ENCODE results near the gene TRIM68. TPM values are rescaled to one million over a fixed set of nuclear protein-coding genes. Genes with fewer than 3 reads are reported as not detected.

TRIM68 gene
- total and polyA plus RNA-seq, 2 of the 13 experiments (the other 11 are each of a cell fraction or from before 2014, with no cell fraction given), result not detected

DNA sequence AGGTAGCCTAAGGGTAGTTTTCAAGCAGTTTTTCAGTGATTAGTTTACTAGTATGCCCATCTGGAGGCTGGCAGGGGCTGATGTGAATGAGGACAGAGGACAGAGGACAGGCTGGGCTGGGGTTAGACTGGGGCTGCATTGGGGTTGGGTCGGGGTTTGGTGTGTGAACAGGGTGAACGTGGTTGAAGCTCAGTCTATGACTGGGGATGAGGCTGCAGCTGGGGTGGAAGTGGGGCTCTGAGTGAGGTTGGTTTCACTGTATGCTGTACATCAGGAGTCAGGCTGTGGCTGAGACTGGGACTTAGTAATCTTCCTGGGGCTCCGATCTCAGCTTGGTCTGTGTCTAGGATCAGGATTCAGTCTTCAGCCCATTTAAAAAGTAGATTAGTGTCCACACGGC, 36.2 kb upstream of the TRIM68 start:
- H3K4me3 ChIP-seq (replicated peaks in 1 of 3; ENCODE audit: insufficient read depth in 1 of 3, low read depth in 2 of 3, low read length in 3 of 3), result no peak overlapping the region
- WGBS (ENCODE audit: low lambda C conversion rate), result 2% methylated on average over 3 of the region's 4 CpGs
- no peak overlapping the region for H2AFZ ChIP-seq (ENCODE audit: low read length)
- H4K20me1 ChIP-seq (ENCODE audit: insufficient read depth, low read length), result no peaks in the 10 kb centered on the region
- ATAC-seq (no peak), FAIRE-seq (no peak), DNase-seq (ENCODE audit: low spot score) (no peak)
- no peak overlapping the region for H3K4me2 ChIP-seq (ENCODE audit: low read depth, low read length)
- H3K9me3 ChIP-seq (ENCODE audit: low read length), result no peaks in the 10 kb centered on the region
- peaks cover 0 to 37% of the 10 kb centered on the region in 2 experiments; a peak in 3 of 5 replicates for H3K27me3 ChIP-seq (ENCODE audit: control insufficient read depth in 1 of 2, insufficient read depth in 2 of 2, low read length in 2 of 2)
- H3K9ac ChIP-seq (ENCODE audit: insufficient read depth, low read depth, low read length), result no peak overlapping the region
- no peaks in the 10 kb centered on the region for H3K4me1 ChIP-seq (ENCODE audit: insufficient read depth, low read length)
- intact Hi-C loops (cut with micrococcal nuclease; ENCODE audit: unreplicated experiment) (no loop called here), in situ Hi-C loops (cut with HindIII; ENCODE audit: extremely low pct_ligation_motif_present, low pct_unique_long_range_greater_than_20kb) (no loop called here)
- POLR2A ChIA-PET, result no interaction called here
- TF ChIP-seq NR3C1 (CRISPR knock-in tag; IDR thresholded peaks at IDR 0.05), result no peak
- TF ChIP-seq, protein P1, sequence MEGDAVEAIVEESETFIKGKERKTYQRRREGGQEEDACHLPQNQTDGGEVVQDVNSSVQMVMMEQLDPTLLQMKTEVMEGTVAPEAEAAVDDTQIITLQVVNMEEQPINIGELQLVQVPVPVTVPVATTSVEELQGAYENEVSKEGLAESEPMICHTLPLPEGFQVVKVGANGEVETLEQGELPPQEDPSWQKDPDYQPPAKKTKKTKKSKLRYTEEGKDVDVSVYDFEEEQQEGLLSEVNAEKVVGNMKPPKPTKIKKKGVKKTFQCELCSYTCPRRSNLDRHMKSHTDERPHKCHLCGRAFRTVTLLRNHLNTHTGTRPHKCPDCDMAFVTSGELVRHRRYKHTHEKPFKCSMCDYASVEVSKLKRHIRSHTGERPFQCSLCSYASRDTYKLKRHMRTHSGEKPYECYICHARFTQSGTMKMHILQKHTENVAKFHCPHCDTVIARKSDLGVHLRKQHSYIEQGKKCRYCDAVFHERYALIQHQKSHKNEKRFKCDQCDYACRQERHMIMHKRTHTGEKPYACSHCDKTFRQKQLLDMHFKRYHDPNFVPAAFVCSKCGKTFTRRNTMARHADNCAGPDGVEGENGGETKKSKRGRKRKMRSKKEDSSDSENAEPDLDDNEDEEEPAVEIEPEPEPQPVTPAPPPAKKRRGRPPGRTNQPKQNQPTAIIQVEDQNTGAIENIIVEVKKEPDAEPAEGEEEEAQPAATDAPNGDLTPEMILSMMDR (CRISPR knock-in tag; IDR thresholded peaks at IDR 0.05), result no peak
- no peak for TF ChIP-seq ZNF773 (CRISPR knock-in tag; IDR thresholded peaks at IDR 0.05; ENCODE audit: borderline replicate concordance)
- no peak for TF ChIP-seq KDM5A (IDR thresholded peaks at IDR 0.05; ENCODE audit: borderline replicate concordance, low read length)
- no peak for TF ChIP-seq KDM4B (CRISPR knock-in tag; IDR thresholded peaks at IDR 0.05)
- no peak for TF ChIP-seq ZNF430 (CRISPR knock-in tag; IDR thresholded peaks at IDR 0.05)
- no peak for TF ChIP-seq PAF1 (CRISPR knock-in tag; IDR thresholded peaks at IDR 0.05)
- no peak for TF ChIP-seq ZNF629 (CRISPR knock-in tag; conservative IDR thresholded peaks at IDR 0.05)
- no peak for TF ChIP-seq ZNF777 (CRISPR knock-in tag; IDR thresholded peaks at IDR 0.05)
- TF ChIP-seq, protein P2, sequence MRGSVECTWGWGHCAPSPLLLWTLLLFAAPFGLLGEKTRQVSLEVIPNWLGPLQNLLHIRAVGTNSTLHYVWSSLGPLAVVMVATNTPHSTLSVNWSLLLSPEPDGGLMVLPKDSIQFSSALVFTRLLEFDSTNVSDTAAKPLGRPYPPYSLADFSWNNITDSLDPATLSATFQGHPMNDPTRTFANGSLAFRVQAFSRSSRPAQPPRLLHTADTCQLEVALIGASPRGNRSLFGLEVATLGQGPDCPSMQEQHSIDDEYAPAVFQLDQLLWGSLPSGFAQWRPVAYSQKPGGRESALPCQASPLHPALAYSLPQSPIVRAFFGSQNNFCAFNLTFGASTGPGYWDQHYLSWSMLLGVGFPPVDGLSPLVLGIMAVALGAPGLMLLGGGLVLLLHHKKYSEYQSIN (CRISPR knock-in tag; IDR thresholded peaks at IDR 0.05; ENCODE audit: borderline replicate concordance), result no peak
- no peaks in the 10 kb centered on the region for H3K36me3 ChIP-seq (replicated peaks in 1 of 2; ENCODE audit: control insufficient read depth in 1 of 2, insufficient read depth in 2 of 2, low read length in 2 of 2)
- H3K79me2 ChIP-seq (ENCODE audit: insufficient read depth, low read length), result no peaks in the 10 kb centered on the region
- CTCF ChIA-PET (ENCODE audit: low intra/inter-chr PET ratio, low total read pairs), result no interaction called here
- no peak overlapping the region for H3K27ac ChIP-seq (ENCODE audit: extremely low read length, insufficient read depth, low read length)
- BruUV-seq (replicated peaks), result no TSS peak

Measured in HepG2 (cell line).